ENCODE results near the gene DISC1.

Gene DISC1

GRCh38 chr1:231856426-231856825 is 229.8 kb downstream of the DISC1 start:
- TF ChIP-seq, protein P1, sequence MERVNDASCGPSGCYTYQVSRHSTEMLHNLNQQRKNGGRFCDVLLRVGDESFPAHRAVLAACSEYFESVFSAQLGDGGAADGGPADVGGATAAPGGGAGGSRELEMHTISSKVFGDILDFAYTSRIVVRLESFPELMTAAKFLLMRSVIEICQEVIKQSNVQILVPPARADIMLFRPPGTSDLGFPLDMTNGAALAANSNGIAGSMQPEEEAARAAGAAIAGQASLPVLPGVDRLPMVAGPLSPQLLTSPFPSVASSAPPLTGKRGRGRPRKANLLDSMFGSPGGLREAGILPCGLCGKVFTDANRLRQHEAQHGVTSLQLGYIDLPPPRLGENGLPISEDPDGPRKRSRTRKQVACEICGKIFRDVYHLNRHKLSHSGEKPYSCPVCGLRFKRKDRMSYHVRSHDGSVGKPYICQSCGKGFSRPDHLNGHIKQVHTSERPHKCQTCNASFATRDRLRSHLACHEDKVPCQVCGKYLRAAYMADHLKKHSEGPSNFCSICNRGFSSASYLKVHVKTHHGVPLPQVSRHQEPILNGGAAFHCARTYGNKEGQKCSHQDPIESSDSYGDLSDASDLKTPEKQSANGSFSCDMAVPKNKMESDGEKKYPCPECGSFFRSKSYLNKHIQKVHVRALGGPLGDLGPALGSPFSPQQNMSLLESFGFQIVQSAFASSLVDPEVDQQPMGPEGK (CRISPR knock-in tag; IDR thresholded peaks at IDR 0.05; ENCODE audit: borderline replicate concordance) = no peak
- TF ChIP-seq ZFP3 (CRISPR knock-in tag; IDR thresholded peaks at IDR 0.05) (no peak), TSHZ2 (CRISPR knock-in tag; IDR thresholded peaks at IDR 0.05) (no peak), PPARA (CRISPR knock-in tag; IDR thresholded peaks at IDR 0.05; ENCODE audit: borderline replicate concordance) (no peak), ARNTL (CRISPR knock-in tag; IDR thresholded peaks at IDR 0.05; ENCODE audit: borderline replicate concordance, low read depth) (no peak), GLIS3 (CRISPR knock-in tag; IDR thresholded peaks at IDR 0.05) (no peak), POU6F1 (CRISPR knock-in tag; IDR thresholded peaks at IDR 0.05; ENCODE audit: borderline replicate concordance, low read depth) (no peak), ZNF70 (CRISPR knock-in tag; IDR thresholded peaks at IDR 0.05) (no peak), ESRRG (CRISPR knock-in tag; IDR thresholded peaks at IDR 0.05) (no peak), RARB (CRISPR knock-in tag; IDR thresholded peaks at IDR 0.05) (no peak)
- TF ChIP-seq, protein P2, sequence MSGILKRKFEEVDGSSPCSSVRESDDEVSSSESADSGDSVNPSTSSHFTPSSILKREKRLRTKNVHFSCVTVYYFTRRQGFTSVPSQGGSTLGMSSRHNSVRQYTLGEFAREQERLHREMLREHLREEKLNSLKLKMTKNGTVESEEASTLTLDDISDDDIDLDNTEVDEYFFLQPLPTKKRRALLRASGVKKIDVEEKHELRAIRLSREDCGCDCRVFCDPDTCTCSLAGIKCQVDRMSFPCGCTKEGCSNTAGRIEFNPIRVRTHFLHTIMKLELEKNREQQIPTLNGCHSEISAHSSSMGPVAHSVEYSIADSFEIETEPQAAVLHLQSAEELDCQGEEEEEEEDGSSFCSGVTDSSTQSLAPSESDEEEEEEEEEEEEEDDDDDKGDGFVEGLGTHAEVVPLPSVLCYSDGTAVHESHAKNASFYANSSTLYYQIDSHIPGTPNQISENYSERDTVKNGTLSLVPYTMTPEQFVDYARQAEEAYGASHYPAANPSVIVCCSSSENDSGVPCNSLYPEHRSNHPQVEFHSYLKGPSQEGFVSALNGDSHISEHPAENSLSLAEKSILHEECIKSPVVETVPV (CRISPR knock-in tag; IDR thresholded peaks at IDR 0.05) = no peak
- TF ChIP-seq, protein P3, sequence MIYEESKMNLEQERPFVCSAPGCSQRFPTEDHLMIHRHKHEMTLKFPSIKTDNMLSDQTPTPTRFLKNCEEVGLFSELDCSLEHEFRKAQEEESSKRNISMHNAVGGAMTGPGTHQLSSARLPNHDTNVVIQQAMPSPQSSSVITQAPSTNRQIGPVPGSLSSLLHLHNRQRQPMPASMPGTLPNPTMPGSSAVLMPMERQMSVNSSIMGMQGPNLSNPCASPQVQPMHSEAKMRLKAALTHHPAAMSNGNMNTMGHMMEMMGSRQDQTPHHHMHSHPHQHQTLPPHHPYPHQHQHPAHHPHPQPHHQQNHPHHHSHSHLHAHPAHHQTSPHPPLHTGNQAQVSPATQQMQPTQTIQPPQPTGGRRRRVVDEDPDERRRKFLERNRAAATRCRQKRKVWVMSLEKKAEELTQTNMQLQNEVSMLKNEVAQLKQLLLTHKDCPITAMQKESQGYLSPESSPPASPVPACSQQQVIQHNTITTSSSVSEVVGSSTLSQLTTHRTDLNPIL (CRISPR knock-in tag; IDR thresholded peaks at IDR 0.05; ENCODE audit: low read depth) = no peak
- no peak for ATAC-seq

DNA sequence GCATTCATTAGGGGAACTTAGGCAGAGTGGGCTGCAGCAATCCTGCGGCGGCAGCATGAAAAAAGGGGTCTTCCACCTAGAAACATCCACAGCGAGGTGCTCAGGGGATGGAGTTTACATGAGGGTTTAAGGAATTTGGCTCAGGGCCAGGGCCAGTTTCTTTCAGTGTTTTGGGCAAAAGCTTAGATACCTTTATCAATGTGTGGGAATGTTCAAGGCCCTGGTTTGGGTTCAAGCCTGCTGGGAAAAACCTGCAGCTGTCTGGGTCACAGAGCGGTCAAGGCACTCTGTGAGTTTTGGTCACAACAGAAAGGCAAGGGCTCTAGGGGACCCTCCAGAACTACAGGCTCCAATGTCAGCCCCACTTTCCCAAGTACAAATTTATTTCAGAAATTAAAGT is 230.3 kb downstream of the DISC1 start:
- no peak for TF ChIP-seq SNAI2 (CRISPR knock-in tag; IDR thresholded peaks at IDR 0.05)
- TF ChIP-seq, protein P1 (CRISPR knock-in tag; IDR thresholded peaks at IDR 0.05; ENCODE audit: borderline replicate concordance) = no peak
- no peak for TF ChIP-seq ESRRG (CRISPR knock-in tag; IDR thresholded peaks at IDR 0.05)
- no peak for TF ChIP-seq CSDC2 (CRISPR knock-in tag; IDR thresholded peaks at IDR 0.05)
- TF ChIP-seq RARB (CRISPR knock-in tag; IDR thresholded peaks at IDR 0.05) = no peak
- TF ChIP-seq BACH2 (CRISPR knock-in tag; IDR thresholded peaks at IDR 0.05; ENCODE audit: borderline replicate concordance) = no peak
- TF ChIP-seq GLIS3 (CRISPR knock-in tag; IDR thresholded peaks at IDR 0.05) = no peak
- TF ChIP-seq POU6F1 (CRISPR knock-in tag; IDR thresholded peaks at IDR 0.05; ENCODE audit: borderline replicate concordance, low read depth) = no peak
- TF ChIP-seq OSR1 (CRISPR knock-in tag; IDR thresholded peaks at IDR 0.05) = no peak
- TF ChIP-seq, protein P3 (CRISPR knock-in tag; IDR thresholded peaks at IDR 0.05; ENCODE audit: low read depth) = no peak
- no peak for TF ChIP-seq ZFP30 (CRISPR knock-in tag; IDR thresholded peaks at IDR 0.05)
- TF ChIP-seq ZC3H10 (CRISPR knock-in tag; IDR thresholded peaks at IDR 0.05) = no peak
- TF ChIP-seq ZFP3 (CRISPR knock-in tag; IDR thresholded peaks at IDR 0.05) = no peak
- TF ChIP-seq TCF4 (CRISPR knock-in tag; IDR thresholded peaks at IDR 0.05; ENCODE audit: borderline replicate concordance) = no peak
- TF ChIP-seq TSHZ2 (CRISPR knock-in tag; IDR thresholded peaks at IDR 0.05) = no peak

More for the DNA sequence above, 230.3 kb downstream of the DISC1 start:
- ATAC-seq = no peak
